Left renal cortex interstitium (tissue), 4 donors: ENCODE measurements around the gene LONRF2. TPM values are rescaled to one million over a fixed set of nuclear protein-coding genes. Genes with fewer than 3 reads are reported as not detected.
A peak's percentile ranks its signal among the peaks of the same experiment; 100 is the strongest.
"Not testable (repeated sequence)": the region's sequence is repeated elsewhere in the genome, so short reads cannot be mapped to it uniquely, and the experiment has no call there.

Experiments
- DNase-seq, 4 donors: peaks; one replicate each; pipeline ENCODE4 v3.0.0-alpha.2; 2013; ENCODE audit warnings: low read depth in 4 of 4, low spot score in 2 of 4, missing footprints in 1 of 4
- polyA plus RNA-seq, 4 donors: library from polyadenylated mRNA; unstranded; fragments of 120-200 nt; gene quantifications; one replicate each; pipeline ENCODE4 v1.2.1, GENCODE V29; 2013; ENCODE audit not compliant: insufficient read length in 4 of 4

The LONRF2 gene
- polyA plus RNA-seq, 4 donors, result 2.3 to 4.9 (median 3.4) TPM

- no peak for DNase-seq
These were observed 64.4 kb downstream of the LONRF2 start for GRCh38 chr2:100257939-100258338.

GRCh38 chr2:100256849-100257248, 65.5 kb downstream of the LONRF2 start:
- no peak for DNase-seq

DNA sequence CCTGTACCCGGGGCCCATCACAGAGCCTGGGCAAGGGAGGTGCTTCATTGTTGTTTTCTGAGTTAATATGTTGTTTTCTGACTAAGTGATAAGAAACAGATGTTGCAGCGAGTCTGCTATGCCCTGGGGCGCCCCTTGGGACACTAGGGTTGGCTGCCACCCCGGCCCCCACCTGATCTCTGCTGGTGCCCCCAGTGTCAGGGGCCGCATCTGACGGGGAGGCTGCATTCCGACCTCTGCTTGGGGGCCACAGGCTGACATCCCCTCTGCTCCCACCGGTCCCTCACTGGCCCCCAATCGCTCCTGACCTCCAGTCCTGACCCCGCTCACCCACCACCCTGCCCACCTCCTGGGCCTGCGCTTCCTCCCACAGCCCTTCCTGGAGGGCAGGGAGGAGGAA, 65.9 kb downstream of the LONRF2 start:
- no peak for DNase-seq

GRCh38 chr2:100254646-100255210, 67.6 kb downstream of the LONRF2 start:
- no peak for DNase-seq

DNA sequence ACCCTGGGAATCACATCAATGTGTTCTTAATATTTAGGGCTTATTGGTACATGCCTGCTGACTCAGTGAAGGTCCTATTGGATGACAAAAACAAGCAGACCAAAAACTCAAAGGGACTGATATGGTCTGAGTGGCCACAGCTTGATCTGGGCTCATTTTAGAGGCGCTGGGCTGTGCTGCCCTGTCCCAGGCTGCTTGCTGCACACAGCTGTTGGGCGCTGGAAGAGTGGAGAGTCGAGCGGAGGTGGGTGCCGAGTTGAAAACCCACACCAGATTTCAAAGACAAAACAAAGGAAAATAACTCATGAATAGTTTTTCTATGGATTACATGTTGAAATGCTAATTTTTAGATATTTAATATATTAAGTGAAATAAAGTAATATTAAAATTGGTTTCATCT, 68.5 kb downstream of the LONRF2 start:
- DNase-seq, result no peak

- DNase-seq, result no peak
These were observed 69.2 kb downstream of the LONRF2 start for GRCh38 chr2:100252811-100253698.

GRCh38 chr2:100250645-100251044, 71.7 kb downstream of the LONRF2 start:
- no peak for DNase-seq

GRCh38 chr2:100248971-100249370, 73.3 kb downstream of the LONRF2 start:
- DNase-seq, result no peak

DNA sequence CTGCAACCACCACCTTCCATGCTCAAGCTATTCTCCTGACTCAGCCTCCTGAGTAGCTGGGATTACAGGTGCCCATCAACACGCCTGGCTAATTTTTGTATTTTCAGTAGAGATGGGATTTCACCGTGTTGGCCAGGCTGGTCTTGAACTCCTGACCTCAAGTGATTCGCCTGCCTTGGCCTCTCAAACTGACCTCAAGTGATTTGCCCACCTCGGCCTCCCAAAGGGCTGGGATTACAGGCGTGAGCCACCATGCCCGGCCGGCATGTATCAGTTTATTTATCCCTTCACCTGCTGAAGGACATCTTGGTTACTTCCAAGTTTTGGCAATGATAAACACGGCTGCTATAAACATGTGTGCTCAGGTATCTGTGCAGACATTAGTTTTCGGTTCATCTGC, 73.7 kb downstream of the LONRF2 start:
- not testable (repeated sequence) for DNase-seq

GRCh38 chr2:100248044-100248330, 74.3 kb downstream of the LONRF2 start:
- no peak for DNase-seq

GRCh38 chr2:100247256-100248043, 74.9 kb downstream of the LONRF2 start:
- no peak for DNase-seq

- DNase-seq, result no peak
These were observed 75.8 kb downstream of the LONRF2 start for GRCh38 chr2:100246163-100247145.

DNA sequence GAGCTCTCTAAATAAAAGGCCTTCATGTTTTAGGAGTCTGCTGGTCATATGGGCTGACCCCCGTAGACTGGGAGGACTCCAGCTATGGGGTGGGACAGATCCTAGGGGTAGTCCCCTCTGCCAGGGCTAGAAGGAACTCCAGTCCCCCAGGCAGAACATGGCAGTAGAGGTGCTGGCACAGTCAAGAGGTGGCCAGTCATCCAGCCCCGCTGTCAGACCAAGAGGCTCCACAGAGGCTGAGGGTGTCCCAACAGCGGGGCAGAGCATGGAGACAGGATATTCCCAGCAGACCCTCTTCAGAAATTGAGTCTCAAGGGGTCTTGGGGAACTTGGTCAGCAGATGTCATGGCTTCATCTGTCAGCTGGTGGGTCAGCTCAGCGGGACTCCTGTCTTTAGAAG, 76.6 kb downstream of the LONRF2 start:
- DNase-seq, result no peak

DNA sequence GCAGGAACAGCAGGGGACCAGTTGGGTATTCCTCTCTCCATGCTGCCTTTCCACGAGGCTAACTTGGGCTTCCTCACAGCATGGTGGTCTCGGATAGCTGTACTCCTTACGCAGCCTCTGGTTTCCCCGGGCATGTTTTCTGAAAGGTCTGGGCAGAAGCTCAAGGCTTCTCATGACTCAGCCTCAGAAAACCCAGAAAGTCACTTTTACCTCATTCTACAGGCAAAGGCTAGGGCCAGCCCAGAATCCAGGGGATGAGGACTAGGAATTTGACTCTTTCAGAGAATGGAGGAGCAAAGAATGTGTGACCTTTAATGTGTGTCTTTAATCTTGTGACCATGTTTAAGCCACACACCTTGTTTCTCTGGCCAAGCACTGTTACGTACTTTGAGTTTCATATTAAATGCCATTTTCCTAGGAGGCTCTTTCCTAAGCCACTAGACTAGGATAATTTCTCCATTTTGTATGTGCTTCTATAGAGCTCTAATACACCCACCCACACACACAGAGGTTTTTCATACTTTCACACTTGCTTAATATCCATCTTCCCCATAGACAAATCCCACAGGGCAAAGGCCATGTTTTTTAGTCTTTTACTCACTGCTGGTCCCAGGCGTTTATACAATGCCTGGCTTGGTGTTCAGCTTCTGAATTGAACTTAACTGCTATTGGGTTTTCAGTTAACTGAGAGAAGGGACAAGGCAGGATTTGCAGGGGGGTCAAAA, 77.3 kb downstream of the LONRF2 start:
- DNase-seq, result no peak

GRCh38 chr2:100243631-100244030, 78.7 kb downstream of the LONRF2 start:
- no peak for DNase-seq

GRCh38 chr2:100242891-100243619, 79.2 kb downstream of the LONRF2 start:
- DNase-seq, result peak in 3 of 4 donors; percentile 46 to 68 (median 53)

DNA sequence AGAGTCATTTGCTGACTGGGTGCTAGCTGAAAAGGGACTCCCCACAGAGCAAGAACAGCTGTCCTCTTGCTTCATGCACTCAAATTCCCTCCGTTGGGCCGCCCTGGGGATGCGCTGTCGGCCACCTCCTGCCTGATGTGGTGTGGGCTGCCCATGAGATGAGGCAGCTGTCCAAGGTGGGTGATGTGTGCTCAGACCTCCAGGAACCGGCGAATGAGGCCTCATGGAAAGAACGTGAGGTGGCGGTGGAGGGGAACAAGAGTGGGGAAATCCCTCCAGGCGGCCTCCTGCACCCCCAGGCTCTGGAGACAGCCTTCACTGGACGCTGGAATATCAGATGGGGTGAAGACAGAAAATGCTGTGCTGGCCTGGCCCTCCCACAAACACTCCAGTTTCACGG, 79.8 kb downstream of the LONRF2 start:
- DNase-seq, result peak in 2 of 4 donors; percentile 26 to 40

DNA sequence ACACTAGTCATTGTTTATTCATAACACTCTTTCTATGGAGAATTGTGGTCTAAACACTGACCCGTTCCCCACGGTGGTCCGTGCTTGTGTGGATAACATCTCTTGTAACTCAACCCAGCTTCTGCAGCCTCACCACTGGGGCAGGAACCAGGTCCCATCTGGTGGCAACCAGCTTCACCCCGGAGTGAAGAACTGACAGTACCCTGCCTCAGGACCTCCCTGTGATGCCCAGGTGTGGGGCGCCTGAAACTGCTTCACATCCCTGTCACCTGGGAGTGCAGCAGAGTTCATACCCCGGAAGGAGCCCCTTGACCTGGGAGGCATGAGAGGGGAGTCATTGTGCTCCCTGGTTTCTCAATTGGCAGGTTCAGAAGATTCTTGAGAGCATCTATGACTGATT, 81.1 kb downstream of the LONRF2 start:
- no peak for DNase-seq

DNA sequence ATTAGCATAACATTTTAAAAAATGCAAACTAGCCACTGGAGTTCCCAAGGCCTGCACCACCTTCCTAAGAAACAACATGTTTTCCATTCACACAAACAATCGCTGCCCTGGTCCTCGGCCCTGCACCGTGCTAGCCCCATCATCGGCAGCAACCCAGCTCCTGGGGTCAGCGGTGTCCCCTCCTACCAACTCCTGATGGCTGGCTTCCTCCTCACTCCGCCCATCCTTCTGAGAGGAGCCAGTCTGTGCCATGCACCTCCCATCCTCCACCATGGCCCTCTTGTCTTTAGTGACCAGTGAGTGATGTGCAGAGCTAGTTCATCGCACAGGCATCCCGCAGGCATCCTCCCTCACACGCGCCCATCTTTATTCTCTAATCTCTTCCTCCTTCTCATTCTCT, 81.9 kb downstream of the LONRF2 start:
- no peak for DNase-seq
